Measurements from ENCODE around the gene DIRAS1.
"Not testable (repeated sequence)": the region's sequence is repeated elsewhere in the genome, so short reads cannot be mapped to it uniquely, and the experiment has no call there.

The DIRAS1 gene

GRCh38 chr19:2714102-2714501 lies 7.1 kb downstream of the DIRAS1 start:
- FAIRE-seq; DNase-seq (ENCODE audit: low spot score): not testable (repeated sequence)

DNA sequence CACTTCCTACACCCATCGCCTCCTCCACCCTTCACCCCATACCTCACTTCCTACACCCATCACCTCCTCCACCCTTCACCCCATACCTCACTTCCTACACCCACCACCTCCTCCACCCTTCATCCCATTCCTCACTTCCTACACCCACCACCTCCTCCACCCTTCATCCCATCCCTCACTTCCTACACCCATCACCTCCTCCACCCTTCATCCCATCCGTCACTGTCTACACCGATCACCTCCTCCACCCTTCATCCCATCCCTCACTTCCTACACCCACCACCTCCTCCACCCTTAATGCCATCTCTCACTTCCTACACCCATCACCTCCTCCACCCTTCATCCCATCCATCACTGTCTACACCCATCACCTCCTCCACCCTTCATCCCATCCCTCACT lies 8.0 kb downstream of the DIRAS1 start:
- DNase-seq (ENCODE audit: low spot score); FAIRE-seq: not testable (repeated sequence)

DNA sequence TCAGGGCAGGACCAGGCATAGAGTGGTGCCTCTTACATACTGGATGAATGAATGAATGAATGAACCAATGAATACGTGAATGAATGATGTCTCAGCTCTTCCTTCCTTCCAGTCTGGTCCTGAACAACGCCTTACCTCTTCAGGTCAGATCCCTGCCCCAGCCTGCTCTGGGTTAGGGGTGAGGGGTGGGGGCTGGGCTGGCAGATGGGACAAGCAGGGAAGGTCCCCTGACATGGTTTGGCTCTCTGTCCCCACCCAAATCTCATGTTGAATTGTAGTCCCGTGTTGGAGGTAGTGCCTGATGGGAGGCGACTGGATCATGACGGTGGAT lies 9.3 kb downstream of the DIRAS1 start:
- FAIRE-seq, result no peak
- DNase-seq (ENCODE audit: low spot score), result no peak

- DNase-seq (ENCODE audit: low spot score) (peak; percentile 20), FAIRE-seq (no peak)
These were observed 9.8 kb downstream of the DIRAS1 start for GRCh38 chr19:2711172-2711874.

- FAIRE-seq, result no peak
- DNase-seq (ENCODE audit: low spot score), result no peak
These were observed 14.9 kb downstream of the DIRAS1 start for GRCh38 chr19:2706251-2706650.

GRCh38 chr19:2703691-2704216 lies 17.4 kb downstream of the DIRAS1 start:
- no peak for DNase-seq (ENCODE audit: low spot score)

DNA sequence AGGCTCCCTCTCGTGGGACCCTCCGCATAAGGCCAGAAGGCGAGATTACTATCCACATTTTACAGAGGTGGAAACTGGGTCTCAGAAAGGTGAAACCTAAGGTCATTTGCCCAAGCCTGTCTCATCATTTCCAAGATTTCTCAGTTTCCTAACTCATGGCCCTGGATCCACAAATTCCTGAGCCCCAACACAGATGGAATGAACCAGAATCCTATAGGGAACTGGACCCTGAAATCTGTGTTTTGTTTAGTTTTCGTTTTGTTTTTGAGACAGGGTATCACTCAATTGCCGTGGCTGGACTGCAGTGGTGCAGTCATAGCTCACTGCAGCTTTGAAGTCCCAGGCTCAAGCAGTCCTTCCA lies 18.1 kb downstream of the DIRAS1 start:
- DNase-seq (ENCODE audit: low spot score), result no peak
- no peak for FAIRE-seq

More at GRCh38 chr19:2703691-2704216, 17.4 kb downstream of the DIRAS1 start:
- no peak for FAIRE-seq

- FAIRE-seq (no peak), DNase-seq (ENCODE audit: low spot score) (no peak)
These were observed 18.7 kb downstream of the DIRAS1 start, which contains the start of gene GNG7 for GRCh38 chr19:2702170-2703076. TSS of gene GNG7 (minus strand) at chr19:2702694. CDS start at chr19:2520688, 182,006 bp downstream.

- FAIRE-seq (no peak), DNase-seq (ENCODE audit: low spot score) (no peak)
These were observed 19.6 kb downstream of the DIRAS1 start for GRCh38 chr19:2701361-2702169.

DNA sequence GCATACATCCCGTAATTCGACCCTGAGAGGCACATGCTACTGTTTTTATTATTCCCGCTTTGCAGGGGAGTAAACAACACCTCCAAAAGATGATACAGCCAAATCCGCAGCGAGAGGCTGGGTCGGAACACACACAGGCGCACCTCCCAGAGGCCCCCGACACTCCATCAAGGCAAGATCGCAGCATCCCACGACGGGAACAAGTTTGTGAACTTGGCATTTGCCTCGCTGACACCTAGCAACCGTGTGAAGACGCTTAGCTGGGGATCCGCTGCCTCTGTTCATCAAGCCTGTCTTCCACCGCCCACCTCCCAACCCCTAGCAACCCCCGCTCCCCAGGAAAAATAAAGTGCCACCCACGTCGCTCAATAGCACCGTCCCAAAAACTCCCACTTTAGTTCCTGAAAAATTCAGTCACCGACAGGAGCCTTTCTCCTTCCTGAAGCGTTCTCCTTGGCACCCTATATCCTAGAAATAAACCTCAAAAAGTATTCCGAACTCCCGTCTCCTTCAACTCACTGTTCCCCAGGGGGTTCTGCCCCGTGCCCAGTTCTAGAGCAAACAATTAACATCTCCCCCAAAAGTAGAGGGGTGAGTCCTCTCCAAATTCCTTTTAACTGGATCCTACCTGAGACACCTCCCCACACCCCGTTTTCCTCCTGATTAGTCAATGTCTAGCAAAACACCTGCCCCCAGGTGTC lies 20.4 kb downstream of the DIRAS1 start:
- DNase-seq (ENCODE audit: low spot score), result no peak
- no peak for FAIRE-seq

DNA sequence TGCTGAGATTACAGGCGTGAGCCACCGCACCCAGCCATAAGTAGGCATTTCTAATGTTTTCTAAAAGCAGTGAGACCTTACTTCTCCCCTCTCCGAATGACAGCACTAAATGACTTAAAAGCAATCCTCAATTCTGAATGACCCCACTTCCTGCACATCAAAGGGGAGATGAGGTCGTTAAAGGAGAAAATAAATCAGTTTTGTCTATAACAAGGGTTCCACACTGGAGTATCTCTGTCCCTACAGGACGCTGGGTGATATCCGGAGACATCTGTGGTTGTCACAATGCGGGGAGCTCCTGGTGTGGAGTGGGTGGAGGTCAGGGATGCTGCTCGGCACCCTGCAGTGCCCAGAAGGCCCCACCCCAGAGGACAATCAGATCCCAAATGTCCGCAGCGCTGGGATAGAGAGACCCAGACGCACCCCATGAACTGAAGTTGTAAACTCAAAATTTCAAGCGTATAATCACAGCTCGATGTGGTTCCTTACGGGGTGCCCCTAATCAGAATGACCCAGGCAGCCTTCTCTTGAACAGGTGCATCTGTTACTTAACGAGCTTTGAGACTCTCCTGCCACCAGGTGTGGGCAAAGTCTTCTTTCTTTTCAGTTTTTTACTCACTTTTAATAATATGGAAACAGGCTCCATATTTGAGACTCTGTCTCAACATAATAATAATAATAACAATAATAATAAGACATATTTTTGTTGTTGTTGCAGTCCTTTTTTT lies 21.6 kb downstream of the DIRAS1 start:
- no peak for DNase-seq (ENCODE audit: low spot score)
- no peak for FAIRE-seq

DNA sequence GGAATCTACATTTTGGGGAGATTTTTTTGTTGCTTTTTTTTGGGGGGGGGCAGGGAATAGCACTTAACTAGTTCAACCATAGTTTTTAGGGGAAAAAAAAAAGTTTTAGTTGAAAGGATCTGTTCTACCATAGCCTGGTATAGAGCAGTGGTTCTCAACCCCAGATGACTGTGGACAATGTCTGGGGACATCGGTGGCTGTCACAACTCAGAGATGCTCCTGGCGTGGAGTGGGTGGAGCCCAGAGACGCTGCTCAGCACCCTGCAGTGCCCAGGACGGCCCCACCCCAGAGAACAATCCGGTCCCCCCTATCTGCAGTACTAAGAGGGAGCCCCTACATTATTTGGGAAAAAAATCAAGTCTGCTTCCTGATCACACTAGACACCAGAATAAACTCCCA lies 27.0 kb downstream of the DIRAS1 start:
- FAIRE-seq (no peak), DNase-seq (ENCODE audit: low spot score) (no peak)

DNA sequence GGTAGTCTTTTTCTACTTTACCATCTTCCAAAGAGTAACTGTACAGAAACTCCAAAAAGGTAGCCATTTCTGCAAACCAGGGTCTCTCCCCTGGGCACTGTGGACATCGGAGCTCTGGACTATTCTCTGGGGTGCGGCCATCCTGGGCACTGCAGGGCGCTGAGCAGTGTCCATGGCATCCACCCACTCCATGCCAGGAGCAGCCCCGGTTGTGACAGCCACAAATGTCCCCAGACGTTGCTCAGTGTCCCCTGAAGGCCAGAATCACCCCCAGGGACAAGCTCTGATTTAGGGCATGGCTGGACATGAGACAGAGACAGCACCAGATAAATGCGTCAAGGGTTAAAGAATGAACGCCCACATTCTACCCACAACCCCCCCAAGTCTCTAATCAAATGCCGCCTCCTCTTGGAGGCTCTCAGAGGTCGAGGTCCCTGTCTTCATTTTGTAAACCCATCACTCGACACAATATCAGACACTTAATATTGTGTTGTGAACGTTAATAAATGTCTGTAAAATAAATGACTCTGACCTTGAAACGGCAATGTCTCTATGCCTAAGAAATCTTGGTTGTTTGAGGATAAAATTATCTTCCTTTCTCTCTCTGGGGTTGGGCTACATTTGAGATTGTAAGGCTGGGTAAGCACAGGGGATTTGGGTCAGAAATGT lies 27.5 kb downstream of the DIRAS1 start:
- DNase-seq (ENCODE audit: low spot score) (no peak), FAIRE-seq (no peak)

GRCh38 chr19:2691951-2692350 lies 29.2 kb downstream of the DIRAS1 start:
- FAIRE-seq (no peak), DNase-seq (ENCODE audit: low spot score) (no peak)

- FAIRE-seq (no peak), DNase-seq (ENCODE audit: low spot score) (no peak)
These were observed 30.3 kb downstream of the DIRAS1 start for GRCh38 chr19:2690856-2691255.

DNA sequence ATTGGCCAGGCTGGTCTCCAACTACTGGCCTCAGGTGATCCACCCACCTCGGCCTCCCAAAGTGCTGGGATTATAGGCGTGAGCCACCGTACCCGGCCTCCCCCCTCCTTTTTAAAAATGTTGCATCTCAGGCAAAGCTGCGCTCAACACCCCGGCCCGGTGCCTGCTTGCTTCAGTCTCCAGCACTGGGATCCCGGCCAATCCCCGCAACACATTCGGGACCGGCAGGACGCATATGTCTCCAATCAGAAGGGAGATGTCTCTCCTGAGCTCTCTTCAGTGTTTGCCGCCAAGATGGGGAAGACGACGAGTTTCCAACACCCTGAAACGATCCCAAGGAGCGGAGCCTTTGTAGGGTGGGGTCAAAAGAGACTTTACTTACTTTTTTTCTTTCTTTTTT lies 34.8 kb downstream of the DIRAS1 start:
- FAIRE-seq, result no peak
- DNase-seq (ENCODE audit: low spot score), result no peak

DNA sequence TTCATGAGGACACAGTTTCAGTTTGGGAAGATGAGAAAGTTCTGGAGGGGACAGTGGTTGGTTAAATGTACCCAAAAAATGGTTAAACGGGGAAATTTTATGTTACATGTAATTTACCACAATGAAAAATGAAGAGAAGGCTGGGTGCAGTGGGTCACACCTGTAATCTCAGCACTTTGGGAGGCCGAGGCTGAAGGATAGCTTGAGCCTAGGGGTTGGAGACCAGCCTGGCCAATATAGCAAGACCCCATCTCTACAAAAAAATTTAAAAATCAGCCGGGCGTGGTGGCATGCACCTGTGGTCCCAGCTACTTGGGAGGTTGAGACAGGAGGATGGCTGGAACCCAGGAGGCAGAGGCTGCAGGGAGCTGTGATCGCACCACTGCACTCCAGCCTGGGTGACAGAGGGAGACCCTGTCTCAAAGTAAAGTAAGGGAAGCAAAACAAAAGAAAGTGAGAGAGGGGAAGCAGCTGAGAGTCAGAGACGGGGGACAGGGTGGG lies 35.9 kb downstream of the DIRAS1 start:
- FAIRE-seq (no peak), DNase-seq (ENCODE audit: low spot score) (no peak)

DNA sequence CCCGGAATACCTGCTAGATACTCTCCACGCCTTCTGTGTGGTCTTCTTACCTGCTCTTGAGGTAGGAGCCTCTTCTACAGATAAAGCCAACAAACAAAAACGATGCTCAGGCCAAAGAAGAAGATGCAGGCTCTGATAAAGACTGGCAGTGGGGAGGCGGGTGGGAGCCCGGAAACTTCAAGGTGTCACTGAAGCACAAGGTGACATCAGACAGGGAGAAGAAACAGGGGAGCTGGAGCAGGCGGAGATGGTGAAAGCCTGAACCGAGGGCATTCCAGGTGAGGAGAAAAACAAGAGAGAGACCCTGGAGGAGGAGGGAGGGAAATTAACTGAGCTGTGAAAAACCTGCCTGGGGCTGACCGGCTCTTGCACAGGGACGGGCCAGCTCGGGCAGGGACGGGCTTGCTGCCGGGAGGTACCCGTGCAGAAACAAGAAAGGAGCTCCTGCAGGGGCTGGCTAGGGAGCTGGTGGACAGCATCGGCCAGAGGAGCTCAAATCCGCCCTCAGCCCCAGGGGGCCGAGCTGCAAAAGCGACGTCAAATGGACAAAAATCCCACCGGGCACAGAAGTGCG lies 37.7 kb downstream of the DIRAS1 start:
- no peak for DNase-seq (ENCODE audit: low spot score)
- FAIRE-seq, result no peak

GRCh38 chr19:2680808-2681207 lies 40.4 kb downstream of the DIRAS1 start:
- no peak for FAIRE-seq
- DNase-seq (ENCODE audit: low spot score), result no peak

Measured in RCC 7860 (cell line).